Heart left ventricle (tissue), 16 donors: ENCODE measurements around the gene BAIAP3. TPM values are rescaled to one million over a fixed set of nuclear protein-coding genes. Genes with fewer than 3 reads are reported as not detected.

Experiments
- ATAC-seq, 4 donors: fragments of 200-7000 bp; cut with Tn5 transposase; one replicate each; pipeline ENCODE4 v1.9.1; 2020 to 2022; ENCODE audit warnings: moderate library complexity in 4 of 4, mild to moderate bottlenecking in 3 of 4, moderate number of reproducible peaks in 1 of 4
- DNase-seq, 5 donors: peaks; one replicate each; pipeline ENCODE4 v3.0.0-alpha.2; 2020
- H3K27ac ChIP-seq, 12 donors: fragments of 200-600 bp; sonication (generic) in 4 of 12; one replicate each; pipeline versions ENCODE4 v1.5.0 to v1.8.0; 2016 to 2022; ENCODE audit warnings: mild to moderate bottlenecking in 2 of 12
- H3K27me3 ChIP-seq, 9 donors: fragments of 200-600 bp; sonication (generic) in 2 of 9; one replicate each; pipeline versions ENCODE4 v1.5.1 to v1.8.0; 2016 to 2022; ENCODE audit warnings: mild to moderate bottlenecking in 3 of 9
- H3K36me3 ChIP-seq, 9 donors: fragments of 200-600 bp; sonication (generic) in 2 of 9; one replicate each; pipeline versions ENCODE4 v1.5.0 to v1.8.0; 2018 to 2022; ENCODE audit warnings: mild to moderate bottlenecking in 2 of 9
- H3K4me1 ChIP-seq, 12 donors: fragments of 200-600 bp; sonication (generic) in 4 of 12; one replicate each; pipeline versions ENCODE4 v1.5.0 to v1.8.0; 2016 to 2022; ENCODE audit warnings: mild to moderate bottlenecking in 3 of 12
- H3K4me3 ChIP-seq, 12 donors: fragments of 200-600 bp; sonication (generic) in 4 of 12; one replicate each; pipeline versions ENCODE4 v1.5.0 to v1.8.0; 2017 to 2022; ENCODE audit warnings: mild to moderate bottlenecking in 9 of 12, moderate library complexity in 4 of 12
- H3K9me3 ChIP-seq, 12 donors: fragments of 200-600 bp; sonication (generic) in 4 of 12; one replicate each; pipeline versions ENCODE4 v1.5.0 to v1.8.0; 2016 to 2022; ENCODE audit warnings: mild to moderate bottlenecking in 1 of 12
- POLR2A ChIP-seq, 2 donors: fragments of 450-650 bp; IDR thresholded peaks; one replicate each; pipeline ENCODE4 v1.6.1; 2017; ENCODE audit warnings: antibody characterized with exemption in 2 of 2, mild to moderate bottlenecking in 2 of 2, moderate library complexity in 2 of 2
- WGBS, 4 donors: extraction: QIAGEN DNeasy Blood & Tissue Kit in 2 of 4; methylation state at CpG; one replicate each; pipeline versions ENCODE4 v1.1.5 to v1.1.7; 2013 to 2018; 5-methylcytosine and 5-hydroxymethylcytosine counted together
- intact Hi-C, 10 donors: fragments of 100-400 bp; cut with DNase I; formaldehyde crosslinking; loops; one replicate each; pipeline versions ENCODE4 v1.11.1 to v1.14.2; 2022
- polyA plus RNA-seq, 2 donors: library from polyadenylated mRNA; stranded (reverse); fragments of 200-250 nt; gene quantifications; one replicate each; pipeline ENCODE4 v1.2.3, GENCODE V29; 2013
- total RNA-seq, 9 donors: library from RNA; depleted of rRNA in 2 of 9; stranded (reverse); fragments of >200 nt in 2 of 9; fragmentation: NEBNext Ultra II Directional in 3 of 9; extraction: Animal tissue kit (Norgen Biotek cat#: 25700) in 3 of 9; gene quantifications; one replicate each; pipeline versions ENCODE4 v1.1.0 to v1.2.4, GENCODE V29; 2016 to 2023
- TF ChIP-seq, protein P1 (sequence below), 12 donors: fragments of 200-600 bp; sonication (generic) in 4 of 12; IDR thresholded peaks; one replicate each; pipeline versions ENCODE4 v1.5.0 to v1.8.0; 2018 to 2022; ENCODE audit warnings: antibody characterized with exemption in 12 of 12, mild to moderate bottlenecking in 5 of 12
- donor health status: ischemic (EF 13 %, LVEDD 7.1; RV severe dilation, severe dysfunction).
- donor health status: healthy with polysubstance abuse.
- donor health status: DM: no; HTN: yes; CAD: no.
- donor health status: DM: no; HTN: no; CAD: no.
- donor health status: ischemic (EF 25% LVEDD 6.9; RV normal size, moderate dysfunction).
- donor health status: ischemic (EF 25% LVEDD 5.7; RV mildly dilated, moderate dysfunction).
- donor health status: healthy.
- donor health status: DM: yes; HTN: yes; CAD: no.
- donor health status: ischemic (EF 35%, LVEDD 5.7; RV mildly dilated, moderate dysfunction).
- donor health status: nonischemic (EF 11% LVEDD 7.7; RV severe dilation, severe dysfunction).
- donor health status: DM: yes; HTN: yes; CAD: no.
- donor health status: PGD.
- donor health status: ischemic (EF 29% LVEDD 5.4; RV normal size, mild dysfunction).
- donor health status: nonischemic (EF 23%, LVEDD 6.1; RV moderate dilation, normal function).

BAIAP3 gene
- total and polyA plus RNA-seq, 11 donors: 0.88 to 4.0 (median 2.6) TPM

GRCh38 chr16:1320097-1320496 is 13.3 kb upstream of the BAIAP3 start:
- Histone ChIP-seq H3K9me3 (no peaks in the 10 kb centered on the region), H3K4me3 (no peak overlapping the region), H3K36me3 (peaks cover 8 to 99% (median 96%) of the 10 kb centered on the region in 9 donors), H3K4me1 (no peaks in the 10 kb centered on the region), H3K27me3 (no peaks in the 10 kb centered on the region), H3K27ac (no peak overlapping the region)
- intact Hi-C loops: no loop called here
- DNase-seq (no peak), ATAC-seq (no peak)
- TF ChIP-seq, protein P1, sequence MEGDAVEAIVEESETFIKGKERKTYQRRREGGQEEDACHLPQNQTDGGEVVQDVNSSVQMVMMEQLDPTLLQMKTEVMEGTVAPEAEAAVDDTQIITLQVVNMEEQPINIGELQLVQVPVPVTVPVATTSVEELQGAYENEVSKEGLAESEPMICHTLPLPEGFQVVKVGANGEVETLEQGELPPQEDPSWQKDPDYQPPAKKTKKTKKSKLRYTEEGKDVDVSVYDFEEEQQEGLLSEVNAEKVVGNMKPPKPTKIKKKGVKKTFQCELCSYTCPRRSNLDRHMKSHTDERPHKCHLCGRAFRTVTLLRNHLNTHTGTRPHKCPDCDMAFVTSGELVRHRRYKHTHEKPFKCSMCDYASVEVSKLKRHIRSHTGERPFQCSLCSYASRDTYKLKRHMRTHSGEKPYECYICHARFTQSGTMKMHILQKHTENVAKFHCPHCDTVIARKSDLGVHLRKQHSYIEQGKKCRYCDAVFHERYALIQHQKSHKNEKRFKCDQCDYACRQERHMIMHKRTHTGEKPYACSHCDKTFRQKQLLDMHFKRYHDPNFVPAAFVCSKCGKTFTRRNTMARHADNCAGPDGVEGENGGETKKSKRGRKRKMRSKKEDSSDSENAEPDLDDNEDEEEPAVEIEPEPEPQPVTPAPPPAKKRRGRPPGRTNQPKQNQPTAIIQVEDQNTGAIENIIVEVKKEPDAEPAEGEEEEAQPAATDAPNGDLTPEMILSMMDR (IDR thresholded peaks at IDR 0.05): no peak
- TF ChIP-seq POLR2A (IDR thresholded peaks at IDR 0.05): no peak
- 79 to 84% (median 84%) methylated on average over 12 of the region's 12 CpGs for WGBS, 4 donors

DNA sequence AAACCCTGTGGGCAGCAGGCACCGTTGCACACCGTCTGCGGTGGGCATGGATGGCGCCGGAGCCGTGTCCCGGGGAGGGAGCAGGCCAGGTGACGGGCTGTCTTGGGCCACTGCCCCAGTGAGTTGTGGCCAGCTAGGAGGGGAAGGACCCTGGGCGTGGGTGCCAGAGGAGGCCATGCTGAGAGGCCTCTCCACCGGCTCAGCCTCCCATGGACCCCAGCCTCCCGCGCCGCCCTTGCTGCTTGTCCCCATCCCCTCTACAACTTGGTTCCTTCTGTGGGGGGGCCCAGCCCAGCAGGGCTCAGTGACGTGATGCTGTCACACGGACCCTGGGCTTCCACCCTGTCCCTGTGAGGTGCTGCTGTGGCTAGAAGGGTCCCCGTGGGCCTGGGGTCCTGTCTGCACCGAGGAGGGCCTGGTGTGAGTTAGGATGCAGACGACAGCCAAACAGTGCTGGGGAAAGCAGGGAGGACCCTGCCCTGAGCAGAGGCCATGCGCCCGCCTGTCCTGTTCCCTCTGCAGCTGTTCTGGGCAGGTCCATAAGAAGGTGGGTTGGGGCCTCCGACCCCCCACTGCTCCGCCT is 12.7 kb upstream of the BAIAP3 start:
- ATAC-seq: peak in 2 of 4 donors; percentile 5 to 9
- H3K4me1 ChIP-seq: peaks cover 0 to 5% (median 0%) of the 10 kb centered on the region in 12 donors
- H3K9me3 ChIP-seq: no peaks in the 10 kb centered on the region

DNA sequence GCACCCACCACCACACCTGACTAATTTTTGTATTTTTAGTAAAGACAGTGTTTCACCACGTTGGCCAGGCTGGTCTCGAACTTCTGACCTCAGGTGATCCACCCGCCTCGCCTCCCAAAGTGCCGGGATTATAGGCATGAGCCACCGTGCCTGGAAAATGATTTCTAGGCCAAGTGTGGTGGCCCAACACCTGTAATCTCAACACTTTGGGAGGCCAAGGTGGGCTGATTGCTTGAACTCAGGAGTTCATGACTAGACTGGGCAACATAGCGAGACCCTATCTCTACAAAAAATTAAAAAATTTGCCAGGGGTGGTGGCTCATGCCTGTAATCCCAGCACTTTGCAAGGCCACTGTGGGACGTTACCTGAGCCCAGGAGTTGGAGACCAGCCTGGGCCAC is 11.0 kb upstream of the BAIAP3 start:
- DNase-seq (no peak), ATAC-seq (no peak)
- peaks cover 0 to 21% (median 0%) of the 10 kb centered on the region in 12 donors for H3K4me1 ChIP-seq
- WGBS, 4 donors: 91 to 96% (median 96%) methylated on average over 8 of the region's 8 CpGs
- intact Hi-C loops: no loop called here
- H3K4me3 ChIP-seq: no peak overlapping the region
- TF ChIP-seq, protein P1 (IDR thresholded peaks at IDR 0.05): no peak
- no peak for TF ChIP-seq POLR2A (IDR thresholded peaks at IDR 0.05)
- no peak overlapping the region for H3K27ac ChIP-seq
- H3K36me3 ChIP-seq: peaks cover 8 to 84% (median 78%) of the 10 kb centered on the region in 9 donors
- no peaks in the 10 kb centered on the region for H3K9me3 ChIP-seq
- no peaks in the 10 kb centered on the region for H3K27me3 ChIP-seq

More for the DNA sequence above, 12.7 kb upstream of the BAIAP3 start:
- H3K4me3 ChIP-seq: no peak overlapping the region
- no peak overlapping the region for H3K27ac ChIP-seq
- H3K27me3 ChIP-seq: no peaks in the 10 kb centered on the region
- TF ChIP-seq, protein P1 (IDR thresholded peaks at IDR 0.05): no peak
- no peak for TF ChIP-seq POLR2A (IDR thresholded peaks at IDR 0.05)
- DNase-seq: no peak
- WGBS, 4 donors: 85 to 90% (median 88%) methylated on average over 18 to 22 of the region's 22 CpGs
- peaks cover 8 to 99% (median 94%) of the 10 kb centered on the region in 9 donors for H3K36me3 ChIP-seq
- intact Hi-C loops: no loop called here

- DNase-seq (no peak), ATAC-seq (no peak)
- Histone ChIP-seq H3K27ac (no peak overlapping the region), H3K36me3 (peaks cover 5 to 73% (median 66%) of the 10 kb centered on the region in 9 donors), H3K27me3 (no peaks in the 10 kb centered on the region), H3K4me1 (peaks cover 0 to 23% (median 0%) of the 10 kb centered on the region in 12 donors), H3K4me3 (no peak overlapping the region), H3K9me3 (no peaks in the 10 kb centered on the region)
- TF ChIP-seq, protein P1 (IDR thresholded peaks at IDR 0.05): no peak
- TF ChIP-seq POLR2A (IDR thresholded peaks at IDR 0.05): no peak
- 78 to 85% (median 84%) methylated on average over 28 to 35 of the region's 35 CpGs for WGBS, 4 donors
- intact Hi-C loops: no loop called here
These were observed 9.9 kb upstream of the BAIAP3 start for GRCh38 chr16:1323296-1324239.
